SKM-1 (cell line): Measurements from ENCODE around the gene UBE3A.
"Not testable (repeated sequence)": the region's sequence is repeated elsewhere in the genome, so short reads cannot be mapped to it uniquely, and the experiment has no call there.

Experiments
- DNase-seq: peaks from one replicate; lab custom pipeline; 2025; ENCODE audit not compliant: unreplicated experiment; lab: John Stamatoyannopoulos, UW

The UBE3A gene

GRCh38 chr15:25438601-25439368 lies at the start of gene UBE3A:
Gene UBE3A (minus strand): TSS chr15:25439024. CDS start chr15:25409107, 29,917 bp downstream.
- peak; percentile 77 for DNase-seq

DNA sequence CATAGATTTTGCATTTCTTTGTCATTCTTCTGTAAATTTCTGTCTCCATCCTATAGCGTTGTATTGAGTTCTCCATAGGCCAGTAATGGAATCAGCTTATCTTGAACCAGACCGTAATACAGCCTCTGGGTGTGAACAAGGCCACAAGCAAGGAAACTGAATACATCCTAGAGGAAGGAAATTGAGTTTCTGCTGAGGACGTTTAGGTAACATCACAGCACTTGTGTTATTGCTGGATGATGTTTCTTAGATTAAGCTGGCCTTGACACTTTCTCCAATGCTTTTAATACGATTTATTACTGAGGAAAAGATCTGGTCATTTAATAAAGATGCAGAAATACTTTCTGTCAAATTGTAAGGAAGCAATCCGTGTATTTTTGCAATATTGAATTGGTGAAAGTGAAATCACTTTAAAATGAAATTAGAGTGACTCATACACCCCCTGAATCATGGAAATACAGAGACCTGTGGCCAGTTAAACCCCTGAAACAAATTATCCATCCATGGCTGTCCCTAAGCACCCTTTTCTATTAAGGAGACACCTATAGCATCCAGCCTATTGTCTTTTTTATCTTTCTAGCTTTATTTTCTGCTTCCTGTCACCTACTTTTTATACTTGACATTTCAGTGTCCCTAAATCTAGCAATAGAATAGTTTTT lies 48.5 kb upstream of the UBE3A start:
- no peak for DNase-seq

DNA sequence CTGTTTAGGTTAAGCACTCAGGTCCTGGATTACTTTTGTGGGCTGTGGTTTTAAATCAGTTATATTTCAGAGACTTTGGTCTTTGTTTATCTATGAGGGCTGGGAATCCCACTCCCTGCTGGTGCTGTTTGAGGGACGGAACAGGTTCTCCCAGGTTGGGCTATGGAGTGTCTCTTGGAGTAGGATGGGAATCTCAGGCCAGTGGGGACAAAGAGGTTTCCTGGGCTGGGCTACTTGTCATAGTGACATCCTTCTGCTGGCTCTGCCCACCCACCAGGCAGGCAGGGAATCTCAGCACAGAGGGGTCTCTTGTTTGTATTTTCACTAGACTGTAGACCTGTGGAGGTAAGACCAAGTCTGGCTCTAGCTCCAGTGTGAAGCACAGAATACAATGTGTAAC lies 47.2 kb upstream of the UBE3A start:
- DNase-seq = no peak

- DNase-seq = no peak
These were observed 42.5 kb upstream of the UBE3A start for GRCh38 chr15:25481208-25481859.

GRCh38 chr15:25478313-25478712 lies 39.5 kb upstream of the UBE3A start:
- DNase-seq = no peak

DNA sequence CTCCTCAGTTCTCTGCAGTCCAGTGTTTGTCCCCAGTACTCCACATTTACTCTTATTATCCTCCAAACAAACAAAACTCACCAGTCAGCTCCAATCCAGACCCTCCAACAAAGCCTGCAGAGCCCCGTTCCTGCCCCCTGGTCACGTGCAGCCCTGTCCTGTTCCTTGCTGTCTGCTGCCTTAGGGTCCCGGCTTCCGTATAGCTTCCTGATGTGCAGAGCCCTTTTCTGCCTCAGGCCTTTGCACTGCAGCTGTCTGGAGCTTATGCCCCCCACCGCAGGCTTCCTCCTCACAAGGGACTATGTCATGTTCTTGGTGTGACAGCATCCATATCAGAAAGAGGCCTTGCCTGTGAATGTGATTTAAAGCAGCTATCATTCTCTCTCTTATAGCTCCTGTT lies 39.0 kb upstream of the UBE3A start:
- DNase-seq = no peak

DNA sequence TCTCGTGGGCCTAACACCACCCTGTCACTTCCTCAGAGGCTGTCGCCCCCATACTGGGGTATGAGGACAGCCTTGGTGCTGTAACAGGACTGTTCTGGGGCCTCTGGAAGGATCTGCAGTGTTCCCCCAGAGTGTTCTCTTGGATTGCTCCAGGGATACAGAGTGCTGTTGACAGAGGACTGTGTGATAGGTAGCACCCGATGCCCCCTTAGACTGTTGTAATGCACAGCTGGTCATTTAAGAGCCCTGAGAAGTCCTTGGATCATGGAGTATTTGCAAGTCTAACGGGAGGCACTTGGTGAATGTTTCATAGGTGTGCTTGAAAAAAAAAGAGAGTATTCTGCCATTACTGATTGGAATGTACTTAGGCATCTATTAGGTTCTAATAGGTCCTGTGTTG lies 35.4 kb upstream of the UBE3A start:
- no peak for DNase-seq

GRCh38 chr15:25470230-25470629 lies 31.4 kb upstream of the UBE3A start:
- DNase-seq = no peak

DNA sequence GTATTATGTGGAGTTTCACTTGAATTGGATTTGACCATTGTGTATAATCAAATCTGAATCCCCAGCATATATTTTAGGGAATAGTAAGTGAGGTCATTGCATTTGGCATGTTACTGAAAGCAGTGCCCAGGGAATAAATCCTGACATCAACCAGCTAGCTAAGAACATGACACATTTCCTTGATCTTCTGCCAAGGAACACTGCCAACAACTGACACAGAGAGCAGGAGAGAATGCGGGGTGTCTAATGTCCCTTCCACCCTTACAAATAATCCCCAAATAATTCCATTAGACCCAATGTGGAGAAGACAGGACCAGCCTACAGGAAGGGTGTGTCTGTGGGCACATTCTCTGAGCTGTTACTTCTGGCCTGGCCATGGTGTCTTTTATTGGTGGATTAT lies 30.6 kb upstream of the UBE3A start:
- DNase-seq = no peak

DNA sequence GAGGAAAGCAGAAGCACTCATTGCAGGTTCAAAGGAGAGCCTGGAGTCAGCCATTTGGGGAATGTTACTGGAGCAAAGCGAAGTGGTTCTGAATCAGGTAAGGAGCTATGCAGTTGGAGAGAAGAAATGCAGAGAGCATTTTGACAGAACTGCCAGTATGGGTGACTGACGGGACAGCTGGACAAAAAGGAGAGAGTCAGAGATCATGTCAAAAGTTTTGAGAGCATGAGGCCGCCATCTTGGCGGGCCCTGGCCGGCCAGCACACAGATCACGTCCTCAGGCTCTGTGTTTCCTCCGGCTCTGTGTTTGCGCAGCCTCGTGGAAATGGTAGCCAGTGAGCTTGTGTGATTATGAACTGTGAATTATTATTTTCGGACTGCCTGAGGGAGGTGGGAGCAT lies 29.8 kb upstream of the UBE3A start:
- DNase-seq = no peak

DNA sequence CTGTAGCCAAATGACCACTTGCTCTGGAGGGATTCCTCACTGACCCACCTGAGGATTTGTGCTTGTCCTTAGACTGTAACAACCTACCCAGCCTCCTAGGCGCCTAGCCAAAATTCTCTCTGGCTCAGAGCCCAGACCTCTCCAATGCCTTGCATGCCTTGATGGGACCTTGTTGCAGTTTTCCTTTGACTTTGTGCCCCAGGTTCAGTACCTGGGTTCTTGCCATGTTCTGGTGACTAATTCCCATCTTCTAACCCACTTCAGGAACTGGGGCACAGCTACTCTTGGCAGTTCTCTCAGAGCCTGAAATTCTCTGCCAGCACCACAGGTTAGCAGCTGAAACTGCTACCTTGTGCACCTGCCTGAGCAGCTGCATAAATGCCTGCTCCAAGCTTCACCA lies 27.0 kb upstream of the UBE3A start:
- no peak for DNase-seq

- no peak for DNase-seq
These were observed 26.0 kb upstream of the UBE3A start for GRCh38 chr15:25464784-25465183.

- DNase-seq = no peak
These were observed 25.6 kb upstream of the UBE3A start for GRCh38 chr15:25464383-25464782.

DNA sequence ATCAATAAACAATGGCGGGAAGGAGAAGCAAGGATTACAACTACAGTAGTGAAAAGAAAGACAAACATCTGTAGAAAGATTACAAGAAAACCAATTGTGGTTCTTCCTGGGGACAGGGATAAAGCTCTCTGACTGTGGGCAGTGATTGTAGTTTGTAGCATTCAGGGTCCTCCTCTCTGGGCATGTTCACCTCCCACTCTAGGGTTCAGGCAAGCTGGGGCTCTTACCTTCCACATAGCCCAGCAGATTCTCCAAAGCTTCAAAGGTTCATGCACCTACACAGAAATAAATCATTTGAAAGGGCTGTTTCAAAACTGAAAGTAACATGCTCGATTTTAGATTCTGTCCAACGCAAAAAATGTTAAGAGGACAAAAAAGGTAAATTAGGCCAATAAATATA lies 17.4 kb upstream of the UBE3A start:
- DNase-seq = no peak

- no peak for DNase-seq
These were observed 16.4 kb upstream of the UBE3A start for GRCh38 chr15:25455226-25455625.

- no peak for DNase-seq
These were observed 15.9 kb upstream of the UBE3A start for GRCh38 chr15:25454771-25455170.

GRCh38 chr15:25453246-25453645 lies 14.4 kb upstream of the UBE3A start:
- not testable (repeated sequence) for DNase-seq

GRCh38 chr15:25451501-25451900 lies 12.7 kb upstream of the UBE3A start:
- DNase-seq = no peak

DNA sequence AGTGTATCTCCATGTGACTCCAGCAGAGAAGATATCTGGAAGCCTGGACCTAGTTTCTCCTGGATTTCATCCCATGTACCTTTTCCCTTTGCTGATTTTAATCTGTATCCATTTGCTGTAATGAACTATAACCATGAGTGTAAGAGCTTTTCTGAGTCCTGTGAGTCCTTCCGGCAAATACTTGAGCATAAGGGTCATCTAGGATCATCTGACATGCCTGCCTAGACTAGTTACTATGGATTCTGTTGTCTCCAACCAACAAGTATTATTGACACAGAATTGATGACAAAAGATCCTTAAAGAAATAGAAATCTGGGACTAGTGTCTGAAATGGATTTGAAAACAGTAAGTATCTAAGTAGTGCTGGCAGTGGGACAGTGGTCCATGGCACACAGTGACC lies 11.3 kb upstream of the UBE3A start:
- no peak for DNase-seq

- no peak for DNase-seq
These were observed 7.3 kb upstream of the UBE3A start for GRCh38 chr15:25446076-25446475.

DNA sequence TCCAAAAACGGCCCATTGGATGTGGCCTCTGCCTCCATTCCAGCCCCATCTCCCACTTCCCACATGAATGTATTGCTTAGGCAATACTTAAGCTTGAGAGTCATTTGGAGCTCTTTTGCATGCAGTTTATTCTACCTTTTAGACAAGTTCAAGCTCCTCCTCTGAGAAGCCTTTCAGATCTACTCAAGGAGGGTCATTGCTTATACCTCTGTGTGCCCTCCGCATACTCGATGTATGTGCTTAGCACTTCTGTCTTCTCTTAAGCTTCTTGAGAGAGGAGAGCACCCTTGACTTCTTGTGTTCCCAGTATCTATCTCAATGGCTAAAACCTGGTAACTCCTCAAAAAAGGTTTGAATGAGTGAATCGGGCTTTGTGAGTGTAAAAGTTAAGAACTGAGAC lies 6.6 kb upstream of the UBE3A start:
- no peak for DNase-seq

DNA sequence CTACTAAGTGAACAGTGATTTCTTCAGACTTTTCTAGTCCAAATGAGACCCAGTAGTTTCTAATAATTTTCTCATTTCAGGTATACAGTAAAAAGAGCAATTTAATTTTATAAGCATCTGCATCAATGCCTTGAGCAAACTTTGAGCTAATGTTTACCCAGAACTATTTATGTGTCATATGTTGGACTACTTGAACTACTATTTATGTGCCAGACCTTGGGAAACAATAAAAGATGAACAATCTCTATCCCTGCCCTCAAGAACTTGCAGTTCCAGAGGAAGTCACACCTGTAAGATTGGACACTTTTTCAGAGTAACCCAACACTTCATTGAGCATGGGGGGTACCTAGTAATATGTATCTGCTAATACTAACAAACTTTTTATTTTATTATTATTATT lies 2.3 kb upstream of the UBE3A start:
- no peak for DNase-seq
